HG03103 (cell line): ENCODE data around the gene IL20.

Experiments used
- ATAC-seq: cut with Tn5 transposase; IDR thresholded peaks from one replicate; pipeline ENCODE4 v1.9.1; 2021; ENCODE audit warnings: low read depth; ENCODE audit not compliant: unreplicated experiment

The IL20 gene

DNA sequence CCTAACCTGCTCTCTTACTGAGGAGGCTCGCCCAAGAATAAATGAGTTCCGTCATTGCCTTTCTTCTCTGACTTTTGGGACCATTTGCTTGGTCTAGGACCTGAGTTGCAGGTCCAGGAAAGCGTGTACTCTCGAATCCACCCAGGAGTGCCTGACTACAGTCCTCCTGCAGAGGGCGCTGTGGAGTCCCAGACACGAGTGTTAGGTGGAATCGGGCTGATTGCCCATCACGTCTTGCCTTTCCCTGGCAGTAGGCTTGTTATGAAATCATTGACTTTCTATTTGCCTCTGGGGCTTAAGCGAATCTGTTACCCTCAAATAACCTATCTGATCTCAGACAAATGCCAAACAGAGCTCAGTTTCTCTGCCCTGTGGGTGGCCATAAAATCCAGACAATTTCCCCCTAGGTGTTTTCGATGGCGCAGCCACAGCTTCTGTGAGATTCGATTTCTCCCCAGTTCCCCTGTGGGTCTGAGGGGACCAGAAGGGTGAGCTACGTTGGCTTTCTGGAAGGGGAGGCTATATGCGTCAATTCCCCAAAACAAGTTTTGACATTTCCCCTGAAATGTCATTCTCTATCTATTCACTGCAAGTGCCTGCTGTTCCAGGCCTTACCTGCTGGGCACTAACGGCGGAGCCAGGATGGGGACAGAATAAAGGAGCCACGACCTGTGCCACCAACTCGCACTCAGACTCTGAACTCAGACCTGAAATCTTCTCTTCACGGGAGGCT is at the start of gene IL20:
IL20 (plus strand) TSS at position 685 of the 733 bp plus-strand sequence. CDS start 230 bp downstream, outside the sequence.
- ATAC-seq = no peak

DNA sequence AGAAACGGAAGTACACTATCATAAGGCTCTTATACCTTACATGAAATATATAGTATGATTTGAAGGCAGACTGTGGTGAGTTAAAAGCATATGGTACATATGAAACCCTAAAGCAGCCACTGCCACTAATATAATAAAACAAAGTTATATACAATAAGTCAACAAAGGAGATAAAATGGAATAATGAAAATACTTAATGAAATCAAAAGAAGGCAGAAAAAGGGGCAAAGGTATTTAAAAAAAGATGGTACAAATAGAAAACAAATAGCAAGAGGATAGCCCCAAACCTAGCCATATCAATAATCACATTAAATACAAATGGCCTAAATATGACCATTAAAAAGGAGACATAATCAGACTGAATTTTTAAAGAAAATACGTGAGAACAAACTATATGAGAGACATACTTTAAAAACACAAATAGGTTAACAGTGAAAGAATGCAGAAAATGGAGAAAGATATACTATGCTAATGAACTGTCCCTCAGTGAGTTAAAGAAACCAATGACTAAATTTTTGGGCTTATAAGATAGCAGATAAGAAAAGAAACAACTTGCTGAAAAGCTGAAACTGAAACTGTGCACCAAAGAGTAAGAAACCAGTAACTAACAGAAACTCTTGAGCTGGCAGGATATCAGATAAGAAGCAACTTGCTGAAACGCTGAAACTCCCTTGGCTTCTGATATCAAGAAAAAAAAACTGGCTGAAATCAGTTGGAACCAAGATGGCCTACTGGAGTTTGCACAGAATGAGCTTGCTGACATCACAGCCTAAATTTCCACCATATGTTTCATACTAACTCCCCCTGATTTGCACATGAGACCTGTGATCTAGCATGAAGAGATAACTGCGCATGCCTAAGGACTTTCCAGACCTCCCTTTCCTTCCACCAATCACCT is 48.8 kb upstream of the IL20 start:
- ATAC-seq = peak; percentile 69

GRCh38 chr1:206821493-206821892 is 43.9 kb upstream of the IL20 start:
- ATAC-seq = no peak

DNA sequence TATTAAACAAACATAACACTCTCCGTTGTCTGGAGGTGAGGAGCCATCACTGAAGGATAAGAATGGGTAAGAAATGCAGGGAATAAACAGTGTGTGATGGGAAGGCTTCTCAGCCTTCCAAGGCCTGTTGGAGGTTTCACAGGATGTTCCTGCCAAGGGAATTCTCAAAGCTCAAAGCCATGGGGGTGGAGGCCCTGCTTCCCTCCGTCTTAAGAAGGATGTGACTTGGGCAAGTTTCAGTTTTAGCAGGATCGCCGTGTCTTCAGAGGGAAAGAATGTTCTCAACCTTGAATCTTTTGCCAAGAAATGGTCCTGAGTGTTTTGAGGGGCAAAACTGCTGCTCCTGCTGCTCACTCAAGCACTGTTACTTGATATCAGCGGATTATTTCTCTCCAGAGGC is 41.7 kb upstream of the IL20 start:
- ATAC-seq = no peak

DNA sequence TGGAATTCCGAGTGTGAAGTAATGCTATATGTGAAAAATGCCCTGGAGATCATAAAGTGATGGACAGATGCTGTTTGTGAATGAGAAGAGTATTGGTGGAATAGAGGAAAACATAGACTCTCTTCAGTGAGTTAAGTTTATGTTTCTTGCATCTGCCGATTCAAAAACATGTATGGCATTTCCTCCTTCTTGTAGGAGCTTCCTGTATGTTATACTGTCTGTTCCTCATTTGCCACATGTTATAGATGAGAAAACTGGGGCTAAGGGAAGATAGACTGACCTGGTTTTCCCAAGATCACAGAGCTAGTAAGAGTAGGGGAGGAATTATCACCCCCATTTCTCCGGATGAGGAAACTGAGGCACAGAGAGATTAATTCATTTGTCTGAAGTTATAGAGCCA is 41.1 kb upstream of the IL20 start:
- ATAC-seq = no peak

DNA sequence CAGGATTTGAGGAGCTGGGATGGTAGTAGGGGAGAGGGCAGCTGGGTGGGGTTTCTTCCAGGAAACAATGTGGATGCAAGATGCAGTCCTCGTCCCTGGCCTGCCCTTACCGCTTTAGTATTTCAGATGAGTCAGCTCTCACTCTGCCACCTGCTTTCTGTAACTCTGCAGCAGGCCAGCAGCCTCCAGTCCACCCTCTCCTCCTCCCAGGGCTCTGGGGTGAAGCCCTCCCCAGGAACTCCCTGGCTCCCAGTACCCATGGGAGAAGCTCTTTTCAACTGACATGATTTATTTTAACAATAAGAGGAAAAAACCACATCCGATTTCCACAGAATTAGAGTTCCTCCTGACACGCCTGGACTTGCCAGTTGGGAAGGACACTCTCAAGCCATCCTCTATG is 39.0 kb upstream of the IL20 start:
- ATAC-seq = no peak

DNA sequence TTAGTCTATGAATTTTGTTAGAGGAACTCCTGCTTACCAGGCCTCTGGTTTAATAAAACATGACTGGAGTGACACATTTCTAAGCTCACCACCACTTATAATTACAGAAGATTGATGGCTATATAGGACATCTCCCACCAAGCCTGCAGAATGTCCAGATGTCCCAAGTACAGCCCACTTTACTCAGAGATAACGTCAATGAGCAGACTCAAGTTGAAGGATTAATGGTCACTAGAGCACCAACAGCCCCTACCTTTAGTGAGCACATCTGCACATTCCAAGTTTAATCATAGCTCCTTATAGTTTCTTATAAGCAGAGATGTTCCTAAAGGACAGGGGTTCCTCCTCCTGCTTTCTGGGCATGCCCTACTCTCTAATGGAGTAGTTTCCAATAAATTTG is 37.4 kb upstream of the IL20 start:
- ATAC-seq = no peak

- ATAC-seq = no peak
These were observed 36.7 kb upstream of the IL20 start for GRCh38 chr1:206828765-206829164.

GRCh38 chr1:206829282-206829681 is 36.1 kb upstream of the IL20 start:
- ATAC-seq = no peak

GRCh38 chr1:206829875-206830274 is 35.5 kb upstream of the IL20 start:
- no peak for ATAC-seq

DNA sequence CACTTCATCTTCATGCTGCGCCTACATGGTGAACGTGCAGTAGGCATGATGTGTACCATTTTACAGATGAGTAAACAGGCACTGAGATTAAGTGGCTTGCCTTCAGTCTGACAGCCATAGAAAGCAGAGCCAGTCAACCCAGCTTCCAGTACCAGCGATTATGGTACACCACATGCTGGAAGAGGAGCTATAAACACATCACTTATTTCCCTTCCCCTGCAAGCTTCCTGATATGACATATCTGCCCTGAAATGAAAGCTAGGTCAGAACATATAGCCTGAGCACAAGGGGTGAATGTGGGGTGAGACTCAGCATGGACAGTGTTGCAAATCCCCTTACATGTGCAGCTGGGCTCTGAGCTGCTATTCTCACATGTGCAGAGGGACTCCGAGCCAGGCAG is 33.8 kb upstream of the IL20 start:
- ATAC-seq = no peak

GRCh38 chr1:206832352-206832880 is 33.0 kb upstream of the IL20 start:
- no peak for ATAC-seq

GRCh38 chr1:206833106-206833680 is 32.2 kb upstream of the IL20 start:
- no peak for ATAC-seq

GRCh38 chr1:206833801-206834200 is 31.6 kb upstream of the IL20 start:
- no peak for ATAC-seq

DNA sequence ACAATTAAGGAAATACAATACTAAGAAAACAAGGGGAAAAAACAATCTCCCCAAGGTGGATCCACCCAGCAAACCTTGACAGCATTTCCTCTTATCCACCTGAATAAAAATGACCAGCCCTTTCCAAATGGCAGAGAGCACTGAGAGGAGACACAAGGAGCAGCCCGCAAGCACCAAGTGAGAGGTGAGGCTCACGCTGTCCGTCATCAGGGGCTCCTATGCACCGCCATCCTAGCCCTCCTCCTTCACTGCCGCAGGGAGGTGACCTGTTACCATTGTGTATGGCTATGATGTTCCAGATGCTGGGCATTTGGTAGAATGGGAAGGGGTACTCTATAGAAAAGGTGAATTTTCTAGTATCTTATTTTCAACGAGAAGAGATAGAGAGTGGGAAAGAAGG is 31.2 kb upstream of the IL20 start:
- ATAC-seq = no peak

GRCh38 chr1:206834711-206835110 is 30.7 kb upstream of the IL20 start:
- no peak for ATAC-seq

DNA sequence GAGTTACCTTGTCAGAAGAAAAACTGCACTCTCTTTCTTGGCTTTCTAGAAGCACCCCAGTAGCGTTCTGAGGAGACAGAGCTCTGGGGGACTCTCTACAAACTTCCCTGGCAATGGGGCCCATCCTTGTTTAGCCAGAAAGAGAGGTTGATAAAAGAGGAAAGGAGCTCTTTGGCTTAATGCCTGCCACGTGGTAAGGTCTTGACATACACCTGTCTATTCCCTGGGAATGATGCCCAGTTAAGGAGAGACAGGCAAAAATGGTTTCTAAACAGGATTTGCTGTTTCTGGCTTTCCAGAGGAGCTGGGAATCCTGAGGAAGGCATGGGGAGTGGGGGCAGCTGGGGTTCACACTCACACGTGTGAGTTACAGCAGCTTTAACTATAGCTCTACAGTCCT is 30.2 kb upstream of the IL20 start:
- no peak for ATAC-seq

- no peak for ATAC-seq
These were observed 29.3 kb upstream of the IL20 start for GRCh38 chr1:206836111-206836510.

- ATAC-seq = no peak
These were observed 26.3 kb upstream of the IL20 start for GRCh38 chr1:206839006-206839560.

DNA sequence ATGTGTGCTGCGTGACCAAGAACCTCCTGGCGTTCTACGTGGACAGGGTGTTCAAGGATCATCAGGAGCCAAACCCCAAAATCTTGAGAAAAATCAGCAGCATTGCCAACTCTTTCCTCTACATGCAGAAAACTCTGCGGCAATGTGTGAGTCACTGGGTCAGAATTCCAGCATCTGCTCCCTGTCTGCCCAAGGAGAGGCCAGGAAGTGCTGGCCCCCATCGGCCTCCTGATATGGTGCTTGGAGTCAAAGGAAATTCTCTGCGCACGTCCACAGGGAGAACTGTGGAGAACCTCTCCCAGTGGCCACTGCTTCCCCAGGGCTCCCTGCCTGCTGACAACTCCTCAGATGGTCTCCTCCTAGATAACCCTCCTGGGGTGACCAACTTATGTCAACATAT is 25.6 kb upstream of the IL20 start:
- ATAC-seq = no peak
